Stomach (tissue), 9 donors: ENCODE data around the gene MANBA. TPM values are rescaled to one million over a fixed set of nuclear protein-coding genes. Genes with fewer than 3 reads are reported as not detected.

ENCODE experiments used
- DNase-seq, 2 donors: peaks; one replicate each; pipeline versions ENCODE4 v3.0.0 to v3.0.0-alpha.2; 2013 to 2019
- H3K27ac ChIP-seq, 5 donors: fragments of 200-600 bp in 4 of 5; sonication (generic) in 4 of 5; one replicate each; pipeline ENCODE4 v1.5.1; 2013 to 2019; ENCODE audit warnings: mild to moderate bottlenecking in 1 of 5, moderate library complexity in 1 of 5
- H3K27me3 ChIP-seq, 3 donors: fragments of 200-600 bp; sonication (generic); one replicate each; pipeline ENCODE4 v1.5.1; 2017 to 2019; ENCODE audit warnings: mixed run types in 1 of 3
- H3K36me3 ChIP-seq, 4 donors: fragments of 200-600 bp; sonication (generic); 1 replicate in 3 of 4; 2 replicates in 1 of 4; pipeline ENCODE4 v1.5.1; 2016 to 2019
- H3K4me1 ChIP-seq, 4 donors: fragments of 200-600 bp; sonication (generic); one replicate each; pipeline ENCODE4 v1.5.1; 2016 to 2019
- H3K4me3 ChIP-seq, 4 donors: fragments of 200-600 bp; sonication (generic) in 3 of 4; one replicate each; pipeline ENCODE4 v1.5.1; 2016 to 2019; ENCODE audit warnings: mild to moderate bottlenecking in 1 of 4
- H3K9me3 ChIP-seq, 4 donors: fragments of 200-600 bp; sonication (generic); one replicate each; pipeline ENCODE4 v1.5.1; 2016 to 2019
- CTCF ChIP-seq, 7 experiments: fragments of 450-650 bp in 4 of 7; fragments of 200-600 bp in 3 of 7; sonication (generic) in 3 of 7; IDR thresholded peaks; one replicate each; pipeline ENCODE4 v1.5.1; 2016 to 2019; ENCODE audit warnings: antibody characterized with exemption in 7 of 7, control low read depth in 2 of 7, mild to moderate bottlenecking in 1 of 7
- EP300 ChIP-seq: sonication (generic); formaldehyde crosslinking; IDR thresholded peaks from one replicate; pipeline ENCODE4 v1.6.1; 2017; ENCODE audit warnings: antibody characterized with exemption
- POLR2A ChIP-seq, 4 donors: fragments of 450-650 bp; IDR thresholded peaks; one replicate each; pipeline ENCODE4 v1.6.1; 2016; ENCODE audit warnings: antibody characterized with exemption in 4 of 4, control low read depth in 2 of 4, mild to moderate bottlenecking in 1 of 4, moderate library complexity in 1 of 4
- POLR2AphosphoS5 ChIP-seq, 3 donors: sonication (generic); formaldehyde crosslinking; IDR thresholded peaks; one replicate each; pipeline ENCODE4 v1.6.1; 2016; ENCODE audit warnings: antibody characterized with exemption in 3 of 3
- WGBS, 5 donors: extraction: QIAGEN DNeasy Blood & Tissue Kit in 3 of 5; methylation state at CpG; one replicate each; pipeline versions ENCODE4 v1.1.5 to v1.1.7; 2013 to 2018; 5-methylcytosine and 5-hydroxymethylcytosine counted together
- intact Hi-C: fragments of 100-400 bp; cut with DNase I; formaldehyde crosslinking; loops from one replicate; pipeline ENCODE4 v1.15.1; 2023; ENCODE audit warnings: low total_unique reads
- polyA plus RNA-seq, 3 donors: library from polyadenylated mRNA; stranded (reverse); fragments of 200-250 nt; gene quantifications; one replicate each; pipeline ENCODE4 v1.2.3, GENCODE V29; 2013
- total RNA-seq, 5 donors: library from RNA; depleted of rRNA; stranded (reverse); fragments of >200 nt; gene quantifications; one replicate each; pipeline versions ENCODE4 v1.1.0 to v1.2.3, GENCODE V29; 2014 to 2016
- donor health status: healthy with polysubstance abuse.
- donor health status: Bipolar disorder and iron deficiency.
- donor health status: healthy.

The MANBA gene
- total and polyA plus RNA-seq, 8 donors = 8.4 to 69.4 (median 24.0) TPM

- Histone ChIP-seq H3K27me3 (no peaks in the 10 kb centered on the region), H3K4me1 (peaks cover 0 to 7% (median 2%) of the 10 kb centered on the region in 4 donors), H3K27ac (no peak overlapping the region), H3K4me3 (no peak overlapping the region), H3K9me3 (no peaks in the 10 kb centered on the region), H3K36me3 (peaks cover 0 to 3% (median 1%) of the 10 kb centered on the region in 4 donors)
- 11 to 50% (median 33%) methylated on average over 1 of the region's 1 CpG for WGBS, 5 donors
- no peak for DNase-seq
- TF ChIP-seq EP300 (no peak), POLR2A (IDR thresholded peaks at IDR 0.05) (no peak), POLR2AphosphoS5 (IDR thresholded peaks at IDR 0.05) (no peak), CTCF (IDR thresholded peaks at IDR 0.05) (no peak)
- intact Hi-C loops = no loop called here
Measured at GRCh38 chr4:102786279-102786678, 25.5 kb upstream of the MANBA start.

GRCh38 chr4:102783006-102783405, 22.2 kb upstream of the MANBA start:
- peaks cover 0 to 17% (median 0%) of the 10 kb centered on the region in 4 donors for H3K4me1 ChIP-seq
- no peaks in the 10 kb centered on the region for H3K27me3 ChIP-seq
- H3K27ac ChIP-seq = no peak overlapping the region
- intact Hi-C loops = no loop called here
- WGBS, 5 donors = 85 to 92% (median 88%) methylated on average over 2 of the region's 2 CpGs
- H3K9me3 ChIP-seq = no peaks in the 10 kb centered on the region
- no peak overlapping the region for H3K4me3 ChIP-seq
- DNase-seq = no peak
- H3K36me3 ChIP-seq = no peaks in the 10 kb centered on the region
- TF ChIP-seq POLR2A (IDR thresholded peaks at IDR 0.05) = no peak
- TF ChIP-seq EP300 = no peak
- no peak for TF ChIP-seq CTCF (IDR thresholded peaks at IDR 0.05)
- TF ChIP-seq POLR2AphosphoS5 (IDR thresholded peaks at IDR 0.05) = no peak

- no peak overlapping the region for H3K27ac ChIP-seq
- no peak for DNase-seq
- H3K27me3 ChIP-seq = no peaks in the 10 kb centered on the region
- peaks cover 0 to 17% (median 0%) of the 10 kb centered on the region in 4 donors for H3K4me1 ChIP-seq
- no peaks in the 10 kb centered on the region for H3K36me3 ChIP-seq
- intact Hi-C loops = no loop called here
- TF ChIP-seq EP300 (no peak), POLR2A (IDR thresholded peaks at IDR 0.05) (no peak), POLR2AphosphoS5 (IDR thresholded peaks at IDR 0.05) (no peak), CTCF (IDR thresholded peaks at IDR 0.05) (no peak)
- H3K4me3 ChIP-seq = no peak overlapping the region
- WGBS, 5 donors = 78 to 91% (median 84%) methylated on average over 1 of the region's 1 CpG
- no peaks in the 10 kb centered on the region for H3K9me3 ChIP-seq
Measured at GRCh38 chr4:102781570-102781969, 20.8 kb upstream of the MANBA start.

- intact Hi-C loops = no loop called here
- TF ChIP-seq CTCF (IDR thresholded peaks at IDR 0.05) = no peak
- no peak for TF ChIP-seq POLR2A (IDR thresholded peaks at IDR 0.05)
- peak in 1 of 3 donors; percentile 25 for TF ChIP-seq POLR2AphosphoS5 (IDR thresholded peaks at IDR 0.05)
- Histone ChIP-seq H3K4me3 (no peak overlapping the region), H3K27me3 (no peaks in the 10 kb centered on the region), H3K9me3 (no peaks in the 10 kb centered on the region), H3K4me1 (peaks cover 0 to 17% (median 0%) of the 10 kb centered on the region in 4 donors), H3K27ac (peak overlapping the region in 1 of 5 donors; percentile 30), H3K36me3 (no peaks in the 10 kb centered on the region)
- 82 to 93% (median 91%) methylated on average over 5 of the region's 5 CpGs for WGBS, 5 donors
- DNase-seq = peak in 1 of 2 donors; percentile 81
Measured at GRCh38 chr4:102780476-102781144, 19.8 kb upstream of the MANBA start.
